GM23338 (cell line): ENCODE results near the gene ARCN1.

Experiments used
- CREB1 ChIP-seq: fragments of 250-450 bp; sonication (Bioruptor Pico); IDR thresholded peaks from 2 replicates; pipeline ENCODE4 v1.5.0; 2020; ENCODE audit warnings: low read depth, mild to moderate bottlenecking, moderate library complexity
- EZH2 ChIP-seq: fragments of 200-600 bp; sonication (generic); IDR thresholded peaks from one replicate; pipeline ENCODE4 v1.8.0; 2017; ENCODE audit warnings: antibody characterized with exemption, mild to moderate bottlenecking, low read depth; ENCODE audit not compliant: unreplicated experiment
- EZH2phosphoT487 ChIP-seq: fragments of 200-600 bp; sonication (generic); IDR thresholded peaks from one replicate; pipeline ENCODE4 v1.8.1; 2018; ENCODE audit warnings: antibody characterized with exemption; ENCODE audit not compliant: unreplicated experiment
- JUNB ChIP-seq: IDR thresholded peaks from one replicate; pipeline ENCODE4 v1.6.1; 2016; ENCODE audit warnings: antibody characterized with exemption; ENCODE audit not compliant: unreplicated experiment
- NANOG ChIP-seq: IDR thresholded peaks from 2 replicates; pipeline ENCODE4 v1.6.1; 2016; ENCODE audit warnings: antibody characterized with exemption, borderline replicate concordance
- POLR2AphosphoS5 ChIP-seq: IDR thresholded peaks from 2 replicates; pipeline ENCODE4 v1.6.1; 2016; ENCODE audit warnings: antibody characterized with exemption, low read depth
- REST ChIP-seq: IDR thresholded peaks from one replicate; pipeline ENCODE4 v1.6.1; 2018; ENCODE audit warnings: antibody characterized with exemption; ENCODE audit not compliant: unreplicated experiment
- STAT1 ChIP-seq: IDR thresholded peaks from one replicate; pipeline ENCODE4 v1.6.1; 2016; ENCODE audit warnings: antibody characterized with exemption; ENCODE audit not compliant: unreplicated experiment
- ZNF114 ChIP-seq: fragments of 250-450 bp; sonication (Bioruptor Pico); IDR thresholded peaks from 2 replicates; pipeline ENCODE4 v1.5.0; 2020; ENCODE audit warnings: mild to moderate bottlenecking, moderate library complexity
- ZNF331 ChIP-seq: fragments of 250-450 bp; sonication (Bioruptor Pico); IDR thresholded peaks from 2 replicates; pipeline ENCODE4 v1.5.0; 2020; ENCODE audit warnings: low read depth, mild to moderate bottlenecking, moderate library complexity
- TF ChIP-seq, protein P1 (sequence below), 2 experiments: fragments of 200-600 bp in 1 of 2; sonication (generic) in 1 of 2; conservative IDR thresholded peaks; 2 replicates each; pipeline versions ENCODE4 v1.5.1 to v1.6.1; 2016 to 2017; ENCODE audit warnings: antibody characterized with exemption in 2 of 2, low read depth in 2 of 2, mild to moderate bottlenecking in 2 of 2, moderate library complexity in 1 of 2
- TF ChIP-seq, protein P2 (sequence below): IDR thresholded peaks from 2 replicates; pipeline ENCODE4 v1.6.1; 2016; ENCODE audit warnings: antibody characterized with exemption

DNA sequence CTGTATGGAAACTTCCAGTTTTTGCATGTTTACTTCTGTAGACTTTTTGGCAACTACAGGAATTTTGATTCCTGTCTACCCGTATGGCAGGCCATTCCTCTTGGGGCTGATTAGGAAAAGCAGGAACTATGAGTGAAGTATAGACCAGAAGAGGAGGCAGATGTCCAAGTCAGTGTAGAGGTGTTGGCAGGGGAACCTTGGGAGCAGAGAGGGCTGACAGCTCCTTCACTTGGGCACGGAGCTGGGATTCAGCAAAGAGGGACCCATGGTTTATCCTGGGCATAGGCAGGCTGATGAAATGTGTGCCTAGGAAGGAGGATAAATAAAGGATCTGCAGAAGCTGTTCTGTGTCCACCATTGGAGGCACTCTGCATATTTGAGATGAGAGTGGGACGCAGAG, 74.2 kb downstream of the ARCN1 start:
- TF ChIP-seq, protein P1, sequence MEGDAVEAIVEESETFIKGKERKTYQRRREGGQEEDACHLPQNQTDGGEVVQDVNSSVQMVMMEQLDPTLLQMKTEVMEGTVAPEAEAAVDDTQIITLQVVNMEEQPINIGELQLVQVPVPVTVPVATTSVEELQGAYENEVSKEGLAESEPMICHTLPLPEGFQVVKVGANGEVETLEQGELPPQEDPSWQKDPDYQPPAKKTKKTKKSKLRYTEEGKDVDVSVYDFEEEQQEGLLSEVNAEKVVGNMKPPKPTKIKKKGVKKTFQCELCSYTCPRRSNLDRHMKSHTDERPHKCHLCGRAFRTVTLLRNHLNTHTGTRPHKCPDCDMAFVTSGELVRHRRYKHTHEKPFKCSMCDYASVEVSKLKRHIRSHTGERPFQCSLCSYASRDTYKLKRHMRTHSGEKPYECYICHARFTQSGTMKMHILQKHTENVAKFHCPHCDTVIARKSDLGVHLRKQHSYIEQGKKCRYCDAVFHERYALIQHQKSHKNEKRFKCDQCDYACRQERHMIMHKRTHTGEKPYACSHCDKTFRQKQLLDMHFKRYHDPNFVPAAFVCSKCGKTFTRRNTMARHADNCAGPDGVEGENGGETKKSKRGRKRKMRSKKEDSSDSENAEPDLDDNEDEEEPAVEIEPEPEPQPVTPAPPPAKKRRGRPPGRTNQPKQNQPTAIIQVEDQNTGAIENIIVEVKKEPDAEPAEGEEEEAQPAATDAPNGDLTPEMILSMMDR (conservative IDR thresholded peaks at IDR 0.05; ENCODE audit: low read depth in 2 of 2): no peak
- no peak for TF ChIP-seq EZH2phosphoT487
- TF ChIP-seq POLR2AphosphoS5: no peak
- no peak for TF ChIP-seq ZNF331 (CRISPR knock-in tag)
- no peak for TF ChIP-seq JUNB
- TF ChIP-seq EZH2: no peak
- TF ChIP-seq NANOG: no peak
- TF ChIP-seq ZNF114 (CRISPR knock-in tag): no peak
- TF ChIP-seq, protein P2, sequence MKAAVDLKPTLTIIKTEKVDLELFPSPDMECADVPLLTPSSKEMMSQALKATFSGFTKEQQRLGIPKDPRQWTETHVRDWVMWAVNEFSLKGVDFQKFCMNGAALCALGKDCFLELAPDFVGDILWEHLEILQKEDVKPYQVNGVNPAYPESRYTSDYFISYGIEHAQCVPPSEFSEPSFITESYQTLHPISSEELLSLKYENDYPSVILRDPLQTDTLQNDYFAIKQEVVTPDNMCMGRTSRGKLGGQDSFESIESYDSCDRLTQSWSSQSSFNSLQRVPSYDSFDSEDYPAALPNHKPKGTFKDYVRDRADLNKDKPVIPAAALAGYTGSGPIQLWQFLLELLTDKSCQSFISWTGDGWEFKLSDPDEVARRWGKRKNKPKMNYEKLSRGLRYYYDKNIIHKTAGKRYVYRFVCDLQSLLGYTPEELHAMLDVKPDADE: no peak
- TF ChIP-seq CREB1 (CRISPR knock-in tag): no peak
- TF ChIP-seq REST: no peak
- TF ChIP-seq STAT1: no peak
